Measurements from ENCODE around the gene EIF4EBP2.

The EIF4EBP2 gene

DNA sequence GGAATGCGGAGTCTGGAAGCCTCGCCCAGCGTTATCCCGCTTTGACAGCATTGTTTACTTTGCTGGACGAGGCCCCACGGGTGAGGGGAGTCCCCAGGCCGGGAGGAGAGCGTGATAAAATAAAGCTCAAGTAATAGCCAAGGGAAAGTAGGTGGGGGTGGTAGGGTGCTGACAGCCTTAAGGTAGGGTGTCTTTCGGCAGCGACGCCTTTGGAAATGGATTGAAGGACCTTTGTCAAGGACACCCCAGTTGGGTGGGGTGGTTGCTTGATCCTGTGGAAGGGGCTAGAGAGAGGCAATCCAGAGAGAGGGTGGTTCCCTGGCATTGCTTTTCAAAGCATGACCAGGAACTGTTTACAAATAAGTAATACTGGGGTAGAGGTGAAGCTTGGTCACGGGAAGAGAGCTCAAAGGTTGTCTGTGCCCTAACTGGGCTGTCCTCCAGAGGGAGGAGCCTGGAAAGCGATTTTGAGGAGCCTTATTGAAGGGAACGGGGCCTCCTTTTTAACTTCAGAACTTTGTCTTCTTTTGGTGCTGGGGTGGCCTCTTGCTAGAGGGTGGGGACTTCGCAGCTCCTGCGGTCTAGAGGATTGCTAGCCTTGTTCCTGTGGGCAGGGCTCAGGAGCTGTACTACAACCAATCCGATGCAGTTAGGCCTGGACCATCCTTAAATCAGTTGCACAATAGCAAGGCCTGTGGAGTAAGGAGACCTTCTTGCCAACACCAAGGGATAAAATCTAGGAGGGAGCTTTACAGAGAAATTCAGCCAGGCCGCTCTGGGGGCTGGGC lies 1.3 kb downstream of the EIF4EBP2 start:
- Histone ChIP-seq H3K27me3 (ENCODE audit: control insufficient read depth, insufficient read depth, low read length, poor library complexity, severe bottlenecking) (no peaks in the 10 kb centered on the region), H3K27ac (ENCODE audit: insufficient read depth, low read depth, low read length, poor library complexity, severe bottlenecking) (no peak overlapping the region), H3K4me1 (ENCODE audit: control insufficient read depth, insufficient read depth, low read length) (no peaks in the 10 kb centered on the region), H3K36me3 (ENCODE audit: control insufficient read depth, insufficient read depth, low read length) (peaks cover 8% of the 10 kb centered on the region), H3K9me3 (ENCODE audit: control insufficient read depth, low read length) (no peaks in the 10 kb centered on the region), H3K4me3 (ENCODE audit: insufficient read depth, low read depth, low read length) (peak overlapping the region; percentile 92)
- 10 to 12% methylated on average over 18 of the region's 18 CpGs for WGBS, 2 experiments

DNA sequence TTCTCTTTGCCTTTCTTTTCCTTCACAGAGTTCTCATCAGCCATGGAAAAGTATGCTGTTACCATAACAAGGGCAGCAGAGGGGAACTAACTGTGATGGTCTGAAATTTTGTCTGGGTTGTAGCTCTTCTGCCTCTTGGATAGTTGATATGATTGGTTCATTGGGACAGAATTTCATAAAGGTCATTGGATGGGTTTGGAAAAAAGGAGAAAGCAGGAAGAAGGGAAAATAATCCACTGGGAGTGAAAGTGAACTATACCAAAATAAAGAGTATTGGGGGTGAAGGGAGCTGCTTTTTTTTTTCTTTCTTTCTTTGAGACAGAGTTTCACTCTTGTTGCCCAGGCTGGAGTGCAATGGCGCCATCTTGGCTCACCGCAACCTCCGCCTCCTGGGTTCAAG lies 5.8 kb downstream of the EIF4EBP2 start:
- H3K36me3 ChIP-seq (ENCODE audit: control insufficient read depth, insufficient read depth, low read length): peaks cover 8% of the 10 kb centered on the region
- H3K4me3 ChIP-seq (ENCODE audit: insufficient read depth, low read depth, low read length): no peak overlapping the region
- H3K27me3 ChIP-seq (ENCODE audit: control insufficient read depth, insufficient read depth, low read length, poor library complexity, severe bottlenecking): no peaks in the 10 kb centered on the region
- H3K27ac ChIP-seq (ENCODE audit: insufficient read depth, low read depth, low read length, poor library complexity, severe bottlenecking): no peak overlapping the region
- WGBS, 2 experiments: 95 to 100% methylated on average over 3 of the region's 3 CpGs
- H3K9me3 ChIP-seq (ENCODE audit: control insufficient read depth, low read length): no peaks in the 10 kb centered on the region
- no peaks in the 10 kb centered on the region for H3K4me1 ChIP-seq (ENCODE audit: control insufficient read depth, insufficient read depth, low read length)

DNA sequence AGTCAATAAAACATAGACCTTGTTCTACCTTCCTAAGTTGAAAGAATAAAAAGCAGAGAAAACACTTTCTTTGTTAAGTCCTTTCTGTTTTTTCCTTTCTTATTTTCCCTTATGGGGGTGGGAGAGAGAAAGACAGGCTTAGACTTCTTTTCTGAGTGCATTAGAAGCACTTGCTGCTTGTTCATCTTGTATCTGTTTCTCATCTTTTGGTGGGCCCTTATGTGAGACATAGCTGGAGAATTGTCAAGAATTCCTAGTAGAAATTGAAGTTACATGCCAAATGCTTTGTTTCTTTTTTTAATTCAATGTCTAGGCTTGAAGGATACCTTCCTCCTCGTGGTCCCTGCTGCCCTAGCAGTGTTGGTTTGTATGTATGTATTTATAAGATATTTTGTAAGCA lies 6.7 kb downstream of the EIF4EBP2 start:
- Histone ChIP-seq H3K4me3 (ENCODE audit: insufficient read depth, low read depth, low read length) (no peak overlapping the region), H3K27me3 (ENCODE audit: control insufficient read depth, insufficient read depth, low read length, poor library complexity, severe bottlenecking) (no peaks in the 10 kb centered on the region), H3K4me1 (ENCODE audit: control insufficient read depth, insufficient read depth, low read length) (no peaks in the 10 kb centered on the region), H3K27ac (ENCODE audit: insufficient read depth, low read depth, low read length, poor library complexity, severe bottlenecking) (no peak overlapping the region), H3K36me3 (ENCODE audit: control insufficient read depth, insufficient read depth, low read length) (peaks cover 8% of the 10 kb centered on the region), H3K9me3 (ENCODE audit: control insufficient read depth, low read length) (no peaks in the 10 kb centered on the region)
- WGBS, 2 experiments: 100% methylated on average over 1 of the region's 1 CpG; no CpG with 5 or more reads in 1 of the 2 experiments

DNA sequence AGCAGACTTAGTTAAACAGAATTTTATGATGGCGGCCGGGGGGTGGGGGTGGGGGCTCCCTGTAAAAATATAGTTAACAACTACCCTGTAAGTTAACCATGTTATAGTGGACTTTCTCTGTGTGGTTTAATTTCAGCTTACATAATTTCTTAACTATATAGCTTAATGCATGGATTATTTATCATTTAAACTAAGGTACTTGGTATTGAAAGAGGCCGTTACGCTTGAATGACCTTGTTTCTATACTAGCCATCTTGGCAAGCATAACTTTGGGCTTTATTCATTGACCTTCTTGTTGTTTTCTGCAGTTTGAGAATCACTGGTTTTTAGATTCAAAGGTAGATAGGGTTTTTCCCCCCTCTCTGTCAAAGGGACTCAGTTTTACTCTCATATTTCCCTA lies 8.4 kb downstream of the EIF4EBP2 start:
- Histone ChIP-seq H3K27me3 (ENCODE audit: control insufficient read depth, insufficient read depth, low read length, poor library complexity, severe bottlenecking) (no peaks in the 10 kb centered on the region), H3K27ac (ENCODE audit: insufficient read depth, low read depth, low read length, poor library complexity, severe bottlenecking) (no peak overlapping the region), H3K36me3 (ENCODE audit: control insufficient read depth, insufficient read depth, low read length) (no peaks in the 10 kb centered on the region), H3K9me3 (ENCODE audit: control insufficient read depth, low read length) (no peaks in the 10 kb centered on the region), H3K4me3 (ENCODE audit: insufficient read depth, low read depth, low read length) (no peak overlapping the region), H3K4me1 (ENCODE audit: control insufficient read depth, insufficient read depth, low read length) (no peaks in the 10 kb centered on the region)
- 94 to 95% methylated on average over 2 of the region's 4 CpGs for WGBS, 2 experiments

DNA sequence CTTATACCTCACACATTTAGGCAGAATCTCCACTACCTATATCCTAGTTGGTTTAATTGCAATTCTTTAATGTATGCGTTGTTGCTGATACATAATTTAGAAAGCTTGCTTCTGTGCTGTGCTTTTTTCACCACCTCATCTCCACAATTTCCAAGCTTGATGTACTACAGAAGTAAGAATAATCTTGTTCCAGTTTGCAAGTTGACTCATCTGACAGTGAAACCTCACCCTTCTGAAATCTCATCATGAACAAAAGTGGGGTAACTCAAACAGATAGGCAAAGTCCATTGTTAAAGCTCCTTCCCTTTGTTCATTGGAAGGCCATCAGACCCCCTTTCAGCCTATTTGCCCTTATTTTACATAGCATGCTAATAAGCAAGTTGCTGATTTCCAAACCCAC lies 13.6 kb downstream of the EIF4EBP2 start:
- Histone ChIP-seq H3K9me3 (ENCODE audit: control insufficient read depth, low read length) (no peaks in the 10 kb centered on the region), H3K4me3 (ENCODE audit: insufficient read depth, low read depth, low read length) (no peak overlapping the region), H3K27me3 (ENCODE audit: control insufficient read depth, insufficient read depth, low read length, poor library complexity, severe bottlenecking) (no peaks in the 10 kb centered on the region), H3K36me3 (ENCODE audit: control insufficient read depth, insufficient read depth, low read length) (peaks cover 25% of the 10 kb centered on the region), H3K27ac (ENCODE audit: insufficient read depth, low read depth, low read length, poor library complexity, severe bottlenecking) (peak overlapping the region; percentile 26), H3K4me1 (ENCODE audit: control insufficient read depth, insufficient read depth, low read length) (no peaks in the 10 kb centered on the region)
- 100% methylated on average over 1 of the region's 1 CpG; no CpG with 5 or more reads in 1 of the 2 experiments for WGBS, 2 experiments

DNA sequence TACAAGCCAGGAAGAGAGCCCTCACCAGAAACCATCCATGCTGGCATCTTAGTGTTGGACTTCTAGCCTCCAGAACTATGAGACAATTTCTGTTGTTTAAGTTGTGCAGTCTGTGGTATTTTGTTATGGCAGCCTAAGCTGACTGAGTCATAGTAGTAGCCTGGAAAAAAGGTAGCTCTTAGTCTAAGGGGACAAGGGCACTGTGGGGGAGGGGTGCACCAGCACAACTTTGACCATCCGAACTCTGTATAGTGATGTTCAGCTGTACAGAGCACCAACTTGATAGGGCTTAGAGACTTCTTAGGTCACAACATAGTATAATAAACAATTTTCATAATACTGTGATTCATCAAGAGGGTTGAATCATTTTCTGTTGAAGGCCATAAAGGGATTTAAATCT lies 14.3 kb downstream of the EIF4EBP2 start:
- Histone ChIP-seq H3K27me3 (ENCODE audit: control insufficient read depth, insufficient read depth, low read length, poor library complexity, severe bottlenecking) (no peaks in the 10 kb centered on the region), H3K9me3 (ENCODE audit: control insufficient read depth, low read length) (no peaks in the 10 kb centered on the region), H3K4me3 (ENCODE audit: insufficient read depth, low read depth, low read length) (no peak overlapping the region), H3K36me3 (ENCODE audit: control insufficient read depth, insufficient read depth, low read length) (peaks cover 27% of the 10 kb centered on the region), H3K4me1 (ENCODE audit: control insufficient read depth, insufficient read depth, low read length) (no peaks in the 10 kb centered on the region), H3K27ac (ENCODE audit: insufficient read depth, low read depth, low read length, poor library complexity, severe bottlenecking) (no peak overlapping the region)
- WGBS, 2 experiments: 95% methylated on average over 1 of the region's 1 CpG; no CpG with 5 or more reads in 1 of the 2 experiments

DNA sequence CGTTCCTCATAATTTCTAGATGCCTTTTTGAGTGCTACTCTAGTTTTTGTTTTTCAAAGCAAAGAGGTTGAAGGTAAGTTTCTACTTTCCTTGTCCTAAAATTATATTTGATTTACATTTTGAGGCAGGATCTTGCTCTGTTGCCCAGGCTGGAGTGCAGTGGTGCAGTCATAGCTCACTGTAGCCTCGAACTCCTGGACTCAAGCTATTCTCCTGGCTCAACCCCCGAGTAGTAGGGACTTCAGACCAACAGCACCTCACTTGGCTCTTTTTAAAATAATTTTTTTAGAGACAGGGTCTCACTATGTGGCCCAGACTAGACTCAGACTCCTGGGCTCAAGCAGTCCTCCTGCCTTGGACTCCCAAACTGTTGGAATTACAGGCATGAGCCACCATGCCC lies 14.8 kb downstream of the EIF4EBP2 start:
- H3K9me3 ChIP-seq (ENCODE audit: control insufficient read depth, low read length): no peaks in the 10 kb centered on the region
- H3K4me1 ChIP-seq (ENCODE audit: control insufficient read depth, insufficient read depth, low read length): no peaks in the 10 kb centered on the region
- WGBS, 2 experiments: 96 to 97% methylated on average over 3 of the region's 3 CpGs
- no peak overlapping the region for H3K27ac ChIP-seq (ENCODE audit: insufficient read depth, low read depth, low read length, poor library complexity, severe bottlenecking)
- no peak overlapping the region for H3K4me3 ChIP-seq (ENCODE audit: insufficient read depth, low read depth, low read length)
- no peaks in the 10 kb centered on the region for H3K27me3 ChIP-seq (ENCODE audit: control insufficient read depth, insufficient read depth, low read length, poor library complexity, severe bottlenecking)
- H3K36me3 ChIP-seq (ENCODE audit: control insufficient read depth, insufficient read depth, low read length): peaks cover 27% of the 10 kb centered on the region

DNA sequence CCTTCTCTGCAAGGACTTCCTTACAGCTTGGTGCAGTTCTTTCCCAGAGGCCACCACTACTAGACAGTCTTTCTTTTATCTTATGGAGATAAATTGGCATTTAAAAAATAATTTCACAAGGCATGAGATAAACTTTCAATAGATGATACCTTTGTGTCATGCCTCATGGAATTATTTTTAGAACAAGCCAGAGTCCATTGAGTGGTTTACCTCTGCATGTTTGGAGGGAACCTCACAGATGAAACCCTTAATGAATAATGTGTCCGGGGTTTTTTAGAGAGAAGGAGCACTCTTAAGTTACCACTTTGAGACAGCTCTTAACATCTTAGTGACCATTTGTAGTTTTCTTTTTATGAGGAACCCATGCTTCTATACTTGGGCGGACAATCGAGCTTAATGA lies 20.4 kb downstream of the EIF4EBP2 start:
- Histone ChIP-seq H3K4me1 (ENCODE audit: control insufficient read depth, insufficient read depth, low read length) (no peaks in the 10 kb centered on the region), H3K4me3 (ENCODE audit: insufficient read depth, low read depth, low read length) (no peak overlapping the region), H3K36me3 (ENCODE audit: control insufficient read depth, insufficient read depth, low read length) (peaks cover 59% of the 10 kb centered on the region), H3K9me3 (ENCODE audit: control insufficient read depth, low read length) (no peaks in the 10 kb centered on the region), H3K27ac (ENCODE audit: insufficient read depth, low read depth, low read length, poor library complexity, severe bottlenecking) (no peak overlapping the region), H3K27me3 (ENCODE audit: control insufficient read depth, insufficient read depth, low read length, poor library complexity, severe bottlenecking) (no peaks in the 10 kb centered on the region)
- 97% methylated on average over 3 of the region's 3 CpGs for WGBS, 2 experiments

DNA sequence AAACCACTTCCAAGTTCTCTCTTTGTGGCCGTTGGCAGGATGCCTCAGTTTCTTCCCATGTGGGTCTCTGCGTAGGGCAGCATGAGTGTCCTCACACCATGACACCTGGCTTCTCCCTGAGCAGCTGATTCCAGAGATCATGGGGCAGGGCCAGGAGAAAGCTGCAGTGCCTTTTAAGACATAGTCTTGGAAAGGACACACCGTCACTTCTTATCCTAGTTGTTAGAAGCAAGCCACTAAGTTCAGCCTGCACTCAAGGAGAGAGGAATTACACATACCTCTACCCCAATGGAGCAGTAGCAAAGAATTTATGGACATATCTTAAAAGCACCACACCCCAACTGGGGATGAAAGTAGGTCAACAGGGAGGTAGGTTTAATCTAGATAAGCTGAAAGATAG lies 21.2 kb downstream of the EIF4EBP2 start:
- H3K36me3 ChIP-seq (ENCODE audit: control insufficient read depth, insufficient read depth, low read length): peaks cover 52% of the 10 kb centered on the region
- no peaks in the 10 kb centered on the region for H3K4me1 ChIP-seq (ENCODE audit: control insufficient read depth, insufficient read depth, low read length)
- H3K27ac ChIP-seq (ENCODE audit: insufficient read depth, low read depth, low read length, poor library complexity, severe bottlenecking): no peak overlapping the region
- H3K27me3 ChIP-seq (ENCODE audit: control insufficient read depth, insufficient read depth, low read length, poor library complexity, severe bottlenecking): no peaks in the 10 kb centered on the region
- no peak overlapping the region for H3K4me3 ChIP-seq (ENCODE audit: insufficient read depth, low read depth, low read length)
- 94 to 98% methylated on average over 3 of the region's 3 CpGs for WGBS, 2 experiments
- H3K9me3 ChIP-seq (ENCODE audit: control insufficient read depth, low read length): no peaks in the 10 kb centered on the region

DNA sequence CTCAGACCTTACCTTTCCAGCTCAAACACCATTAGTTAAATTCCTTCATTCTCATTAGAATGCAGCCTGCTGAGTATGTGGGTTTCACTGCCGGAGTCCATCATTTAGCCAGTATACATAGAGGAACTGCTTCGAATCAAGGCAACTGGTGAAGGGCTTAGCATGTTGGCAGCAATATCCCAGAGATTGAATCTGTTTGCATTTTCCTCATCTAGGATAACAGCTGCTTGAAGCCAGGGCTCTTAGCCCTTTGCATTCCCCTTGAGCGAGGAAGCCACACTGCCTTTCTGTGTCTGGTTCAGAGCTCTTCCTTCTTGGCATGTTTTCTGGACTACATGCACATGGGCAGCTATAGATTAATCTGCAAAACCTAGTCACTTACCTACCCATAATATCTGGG lies 22.9 kb downstream of the EIF4EBP2 start:
- peaks cover 39% of the 10 kb centered on the region for H3K36me3 ChIP-seq (ENCODE audit: control insufficient read depth, insufficient read depth, low read length)
- WGBS, 2 experiments: 90 to 91% methylated on average over 3 of the region's 3 CpGs
- no peak overlapping the region for H3K27ac ChIP-seq (ENCODE audit: insufficient read depth, low read depth, low read length, poor library complexity, severe bottlenecking)
- no peak overlapping the region for H3K4me3 ChIP-seq (ENCODE audit: insufficient read depth, low read depth, low read length)
- H3K9me3 ChIP-seq (ENCODE audit: control insufficient read depth, low read length): no peaks in the 10 kb centered on the region
- no peaks in the 10 kb centered on the region for H3K27me3 ChIP-seq (ENCODE audit: control insufficient read depth, insufficient read depth, low read length, poor library complexity, severe bottlenecking)
- peaks cover 7% of the 10 kb centered on the region for H3K4me1 ChIP-seq (ENCODE audit: control insufficient read depth, insufficient read depth, low read length)
